Cardiac muscle cell (in vitro differentiated cells and primary cell): ENCODE results near the gene ERGIC3. TPM values are rescaled to one million over a fixed set of nuclear protein-coding genes. Genes with fewer than 3 reads are reported as not detected.

ENCODE experiments used
- DNase-seq, 2 donors: peaks; one replicate each; pipeline versions ENCODE4 v3.0.0 to v3.0.0-alpha.2; 2010 to 2017; ENCODE audit warnings: low read depth in 1 of 2, low spot score in 1 of 2
- H3K27ac ChIP-seq: fragments of 200-600 bp; sonication (generic); 2 replicates; pipeline ENCODE4 v1.5.1; 2016
- H3K27me3 ChIP-seq: fragments of 200-600 bp; sonication (generic); 2 replicates; pipeline ENCODE4 v1.6.0; 2016; ENCODE audit warnings: control low read depth
- H3K36me3 ChIP-seq: fragments of 200-600 bp; sonication (generic); 2 replicates; pipeline ENCODE4 v1.5.1; 2016; ENCODE audit warnings: control low read depth
- H3K4me1 ChIP-seq: fragments of 200-600 bp; sonication (generic); 2 replicates; pipeline ENCODE4 v1.8.1; 2017; ENCODE audit warnings: low read depth, mild to moderate bottlenecking, mixed run types
- H3K4me3 ChIP-seq: fragments of 200-600 bp; sonication (generic); 2 replicates; pipeline ENCODE4 v1.5.1; 2016; ENCODE audit warnings: mild to moderate bottlenecking
- H3K9me3 ChIP-seq: fragments of 200-600 bp; sonication (generic); 2 replicates; pipeline ENCODE4 v1.5.1; 2017; ENCODE audit warnings: low read depth, mild to moderate bottlenecking, control low read depth
- CTCF ChIP-seq: IDR thresholded peaks from 2 replicates; pipeline ENCODE4 v1.5.1; 2012; ENCODE audit warnings: low read depth, mild to moderate bottlenecking, low read length
- polyA plus RNA-seq: library from polyadenylated mRNA; unstranded; fragments of >200 nt; fragmentation: Nextera tagmentation; extraction: Ambion mirVana; gene quantifications from 2 replicates; pipeline ENCODE4 v1.2.1, GENCODE V29; 2016
- total RNA-seq: library from RNA; depleted of rRNA; stranded (reverse); fragments of >200 nt; gene quantifications from 2 replicates; pipeline ENCODE4 v1.2.3, GENCODE V29; 2016

ERGIC3 gene
- total and polyA plus RNA-seq, 2 experiments from 2014 or later, result 170 to 213 TPM

GRCh38 chr20:35561671-35562070, 19.8 kb downstream of the ERGIC3 start:
- Histone ChIP-seq H3K9me3 (no peaks in the 10 kb centered on the region), H3K4me1 (no peaks in the 10 kb centered on the region), H3K36me3 (peaks cover 8% of the 10 kb centered on the region), H3K4me3 (no peak overlapping the region), H3K27ac (no peak overlapping the region), H3K27me3 (no peaks in the 10 kb centered on the region)
- DNase-seq, result no peak
- no peak for TF ChIP-seq CTCF

- Histone ChIP-seq H3K27ac (no peak overlapping the region), H3K9me3 (no peaks in the 10 kb centered on the region), H3K4me1 (no peaks in the 10 kb centered on the region), H3K4me3 (no peak overlapping the region), H3K36me3 (peaks cover 6% of the 10 kb centered on the region), H3K27me3 (no peaks in the 10 kb centered on the region)
- TF ChIP-seq CTCF, result no peak
- DNase-seq, result no peak
Observed at GRCh38 chr20:35562541-35563110, 20.7 kb downstream of the ERGIC3 start.

GRCh38 chr20:35563834-35564233, 22.0 kb downstream of the ERGIC3 start:
- no peak for TF ChIP-seq CTCF
- no peaks in the 10 kb centered on the region for H3K9me3 ChIP-seq
- H3K4me3 ChIP-seq, result no peak overlapping the region
- H3K27ac ChIP-seq, result no peak overlapping the region
- no peaks in the 10 kb centered on the region for H3K4me1 ChIP-seq
- H3K36me3 ChIP-seq, result peaks cover 5% of the 10 kb centered on the region
- no peak for DNase-seq
- no peaks in the 10 kb centered on the region for H3K27me3 ChIP-seq

GRCh38 chr20:35564905-35565304, 23.0 kb downstream of the ERGIC3 start:
- TF ChIP-seq CTCF, result no peak
- H3K27me3 ChIP-seq, result no peaks in the 10 kb centered on the region

GRCh38 chr20:35568645-35569044, 26.8 kb downstream of the ERGIC3 start:
- no peak for TF ChIP-seq CTCF

More at GRCh38 chr20:35564905-35565304, 23.0 kb downstream of the ERGIC3 start:
- H3K9me3 ChIP-seq, result no peaks in the 10 kb centered on the region
- no peak overlapping the region for H3K27ac ChIP-seq
- no peak overlapping the region for H3K4me3 ChIP-seq
- no peak for DNase-seq
- no peaks in the 10 kb centered on the region for H3K36me3 ChIP-seq
- H3K4me1 ChIP-seq, result no peaks in the 10 kb centered on the region

More at GRCh38 chr20:35568645-35569044, 26.8 kb downstream of the ERGIC3 start:
- H3K36me3 ChIP-seq, result no peaks in the 10 kb centered on the region
- DNase-seq, result no peak
- H3K4me1 ChIP-seq, result no peaks in the 10 kb centered on the region
- no peaks in the 10 kb centered on the region for H3K9me3 ChIP-seq
- H3K27ac ChIP-seq, result no peak overlapping the region
- no peak overlapping the region for H3K4me3 ChIP-seq
- H3K27me3 ChIP-seq, result no peaks in the 10 kb centered on the region
